GM12878 (cell line): ENCODE measurements around the gene PRR14L. TPM values are rescaled to one million over a fixed set of nuclear protein-coding genes. Genes with fewer than 3 reads are reported as not detected.

Experiments used
- CHD1 ChIP-seq: IDR thresholded peaks from 2 replicates; pipeline ENCODE4 v1.6.1; 2012; ENCODE audit warnings: low read depth, low read length, improper control_type of control experiment
- CTCF ChIP-seq, 3 experiments: IDR thresholded peaks in 2 of 3; conservative IDR thresholded peaks in 1 of 3; 2 replicates each; pipeline ENCODE4 v1.5.1; 2011; ENCODE audit warnings: low read depth in 3 of 3, low read length in 3 of 3, mild to moderate bottlenecking in 3 of 3, control low read depth in 2 of 3, moderate library complexity in 2 of 3, inconsistent platforms in 1 of 3, mixed read lengths in 1 of 3; ENCODE audit not compliant: control insufficient read depth in 2 of 3, insufficient read depth in 1 of 3; ENCODE audit errors: extremely low read depth in 1 of 3
- DPF2 ChIP-seq: fragments of 450-650 bp; IDR thresholded peaks from 2 replicates; pipeline ENCODE4 v1.6.1; 2017; ENCODE audit warnings: mild to moderate bottlenecking
- EED ChIP-seq: sonication (generic); IDR thresholded peaks from 2 replicates; pipeline ENCODE4 v1.6.1; 2016; ENCODE audit warnings: antibody characterized with exemption, low read depth
- EGR1 ChIP-seq, 2 experiments: IDR thresholded peaks; 1 replicate in 1 of 2; 2 replicates in 1 of 2; pipeline ENCODE4 v1.6.1; 2011 to 2012; ENCODE audit warnings: low read depth in 2 of 2, low read length in 2 of 2, borderline replicate concordance in 1 of 2, mild to moderate bottlenecking in 1 of 2, moderate library complexity in 1 of 2
- GATAD2B ChIP-seq: fragments of 450-650 bp; conservative IDR thresholded peaks from 2 replicates; pipeline ENCODE4 v1.6.1; 2017; ENCODE audit warnings: low read depth, mild to moderate bottlenecking, moderate library complexity
- IKZF1 ChIP-seq: fragments of 450-650 bp; conservative IDR thresholded peaks from 2 replicates; pipeline ENCODE4 v1.6.1; 2017; ENCODE audit warnings: antibody characterized with exemption, mild to moderate bottlenecking
- IRF5 ChIP-seq: fragments of 450-650 bp; IDR thresholded peaks from 2 replicates; pipeline ENCODE4 v1.6.1; 2017; ENCODE audit warnings: borderline replicate concordance
- JUNB ChIP-seq: IDR thresholded peaks from 2 replicates; pipeline ENCODE4 v1.6.1; 2016; ENCODE audit warnings: antibody characterized with exemption, mild to moderate bottlenecking
- JUND ChIP-seq: IDR thresholded peaks from 2 replicates; pipeline ENCODE4 v1.6.1; 2012; ENCODE audit warnings: low read depth, mild to moderate bottlenecking, low read length, improper control_type of control experiment, moderate library complexity
- MYB ChIP-seq: fragments of 150-350 bp; IDR thresholded peaks from 2 replicates; pipeline ENCODE4 v1.6.1; 2014; ENCODE audit warnings: mild to moderate bottlenecking, low read depth, low read length, borderline replicate concordance
- PAX8 ChIP-seq: fragments of 450-650 bp; IDR thresholded peaks from 2 replicates; pipeline ENCODE4 v1.6.1; 2017; ENCODE audit warnings: mild to moderate bottlenecking, moderate library complexity
- PKNOX1 ChIP-seq: fragments of 450-650 bp; IDR thresholded peaks from 2 replicates; pipeline ENCODE4 v1.6.1; 2016; ENCODE audit warnings: mild to moderate bottlenecking
- POU2F2 ChIP-seq: IDR thresholded peaks from 3 replicates; pipeline ENCODE4 v1.6.1; 2011; ENCODE audit warnings: low read depth, mild to moderate bottlenecking, low read length, borderline replicate concordance
- RB1 ChIP-seq: fragments of 450-650 bp; formaldehyde crosslinking; IDR thresholded peaks from 2 replicates; pipeline ENCODE4 v1.6.1; 2017; ENCODE audit warnings: mild to moderate bottlenecking, borderline replicate concordance
- RCOR1 ChIP-seq: conservative IDR thresholded peaks from 2 replicates; pipeline ENCODE4 v1.6.1; 2012; ENCODE audit warnings: low read depth, low read length, improper control_type of control experiment
- RFX5 ChIP-seq: IDR thresholded peaks from 2 replicates; pipeline ENCODE4 v1.6.1; 2011; ENCODE audit warnings: low read depth, low read length, improper control_type of control experiment
- SIN3A ChIP-seq: IDR thresholded peaks from 2 replicates; pipeline ENCODE4 v1.6.1; 2012; ENCODE audit warnings: low read depth, low read length, improper control_type of control experiment
- SP1 ChIP-seq: IDR thresholded peaks from one replicate; pipeline ENCODE4 v1.6.1; 2011; ENCODE audit warnings: low read depth, low read length
- TAF1 ChIP-seq: IDR thresholded peaks from 2 replicates; pipeline ENCODE4 v1.6.1; 2011; ENCODE audit warnings: mild to moderate bottlenecking, low read depth, low read length, borderline replicate concordance
- TCF12 ChIP-seq: IDR thresholded peaks from 2 replicates; pipeline ENCODE4 v1.6.1; 2011; ENCODE audit warnings: low read depth, mild to moderate bottlenecking, low read length
- ZNF217 ChIP-seq: fragments of 450-650 bp; IDR thresholded peaks from 2 replicates; pipeline ENCODE4 v1.6.1; 2017; ENCODE audit warnings: antibody characterized with exemption, mild to moderate bottlenecking
- ZNF687 ChIP-seq: fragments of 450-650 bp; IDR thresholded peaks from 2 replicates; pipeline ENCODE4 v1.6.1; 2017; ENCODE audit warnings: mild to moderate bottlenecking, moderate library complexity
- polyA plus RNA-seq, 11 experiments: library from polyadenylated mRNA; depleted of rRNA in 4 of 11; unstranded in 6 of 11; stranded (reverse) in 5 of 11; fragments of >200 nt; fragmentation: Nextera tagmentation in 4 of 11; fragmentation: Illumina TruSeq in 1 of 11; extraction: Ambion mirVana in 4 of 11; extraction: Trizol in 1 of 11; gene quantifications; 1 replicate in 1 of 11; 2 replicates in 10 of 11; pipeline versions ENCODE4 v1.2.1 to v1.2.3, GENCODE V29; 2011 to 2016; ENCODE audit warnings: inconsistent platforms in 2 of 11, missing spikeins in 2 of 11, low read depth in 1 of 11
- total RNA-seq, 4 experiments: library from RNA; depleted of rRNA in 3 of 4; stranded (reverse); fragments of >200 nt in 3 of 4; fragmentation: Illumina TruSeq in 1 of 4; extraction: Trizol in 1 of 4; gene quantifications; 2 replicates each; pipeline versions ENCODE4 v1.2.1 to v1.2.3, GENCODE V29; 2013 to 2021

The PRR14L gene
- total and polyA plus RNA-seq, 10 of the 15 experiments (the other 5 are each of a cell fraction or from before 2014, with no cell fraction given) = 4.2 to 49.0 (median 21.4) TPM

- peak; percentile 32; the same call in 1 of the 2 replicates for TF ChIP-seq ZNF687
- TF ChIP-seq RCOR1 = no peak
- no peak for TF ChIP-seq SIN3A
- no peak for TF ChIP-seq RFX5
- no peak for TF ChIP-seq JUND
- no peak for TF ChIP-seq RB1
- 0 out of 3 replicates have a peak, but pooled peaks have one; percentile 32 for TF ChIP-seq POU2F2
- no peak for TF ChIP-seq EGR1 (IDR thresholded peaks at IDR 0.05; ENCODE audit: borderline replicate concordance in 1 of 2, low read depth in 2 of 2, low read length in 2 of 2)
- TF ChIP-seq TCF12 = 0 out of 2 replicates have a peak, but pooled peaks have one; percentile 43
- TF ChIP-seq PKNOX1 = no peak
- TF ChIP-seq IRF5 = no peak
- peak; percentile 38; the same call in 1 of the 2 replicates for TF ChIP-seq IKZF1
- no peak for TF ChIP-seq TAF1
- TF ChIP-seq GATAD2B = no peak
- TF ChIP-seq CHD1 = no peak
- TF ChIP-seq JUNB = no peak
- TF ChIP-seq MYB = no peak
- TF ChIP-seq SP1 = no peak
- TF ChIP-seq CTCF (IDR thresholded peaks at IDR 0.05 in 2 of 3, conservative IDR thresholded peaks at IDR 0.05 in 1 of 3; ENCODE audit: control insufficient read depth in 2 of 3, extremely low read depth in 1 of 3, insufficient read depth in 1 of 3, low read depth in 3 of 3, low read length in 3 of 3) = no peak
- TF ChIP-seq ZNF217 = no peak
- TF ChIP-seq DPF2 = no peak
- TF ChIP-seq PAX8 = 0 out of 2 replicates have a peak, but pooled peaks have one; percentile 43
- TF ChIP-seq EED = peak; percentile 20; the same call in 1 of the 2 replicates
Measured at GRCh38 chr22:31639436-31640039, 110.4 kb downstream of the PRR14L start (continued).
